IMR-90 (cell line): ENCODE data around the gene TENM4. TPM values are rescaled to one million over a fixed set of nuclear protein-coding genes. Genes with fewer than 3 reads are reported as not detected.

Experiments used
- ATAC-seq: fragments of 200-7000 bp; cut with Tn5 transposase; 2 replicates; pipeline ENCODE4 v1.9.1; 2020; ENCODE audit warnings: low read depth, mild to moderate bottlenecking, moderate library complexity
- BruUV-seq: library from RNA; stranded (reverse); fragments of 400-500 nt; replicated peaks from 2 replicates; lab custom pipeline; 2021; lab: Mats Ljungman, UMichigan
- CTCF ChIA-PET: fragments of 300-600 bp; formaldehyde crosslinking; extraction: SDS; loops from one replicate; lab custom pipeline; 2021; ENCODE audit warnings: antibody characterized with exemption; lab: Yijun Ruan, JAX
- POLR2A ChIA-PET: fragments of 300-600 bp; sonication (Branson Sonifier 250); formaldehyde crosslinking; loops from one replicate; lab custom pipeline; 2022; ENCODE audit warnings: antibody characterized with exemption; ENCODE audit not compliant: unreplicated experiment; lab: Charles Lee
- DNase-seq: peaks from one replicate; pipeline ENCODE4 v3.0.0; 2013
- H2AFZ ChIP-seq: replicated peaks from 2 replicates; pipeline ENCODE3; 2013; ENCODE audit warnings: low read length, mild to moderate bottlenecking; ENCODE audit not compliant: poor library complexity
- H2AK5ac ChIP-seq: 2 replicates; pipeline ENCODE4 v1.6.1; 2013; ENCODE audit warnings: low read depth, low read length, inconsistent platforms
- H2AK9ac ChIP-seq: replicated peaks from 2 replicates; pipeline ENCODE3; 2013; ENCODE audit warnings: mild to moderate bottlenecking, low read depth, low read length, moderate library complexity; ENCODE audit not compliant: poor library complexity
- H2BK120ac ChIP-seq: 2 replicates; pipeline ENCODE4 v1.6.1; 2013; ENCODE audit warnings: low read depth, low read length, inconsistent platforms
- H2BK15ac ChIP-seq: 3 replicates; pipeline ENCODE4 v1.6.1; 2013; ENCODE audit warnings: low read depth, low read length, inconsistent platforms
- H2BK20ac ChIP-seq: 2 replicates; pipeline ENCODE4 v1.6.1; 2013; ENCODE audit warnings: low read depth, mild to moderate bottlenecking, inconsistent platforms, low read length, moderate library complexity
- H2BK5ac ChIP-seq: 2 replicates; pipeline ENCODE4 v1.6.1; 2013; ENCODE audit warnings: mild to moderate bottlenecking, low read depth, low read length, inconsistent platforms; ENCODE audit not compliant: poor library complexity, severe bottlenecking
- H3K14ac ChIP-seq: replicated peaks from 2 replicates; pipeline ENCODE4 v1.6.1; 2013; ENCODE audit warnings: low read depth, low read length, inconsistent platforms
- H3K18ac ChIP-seq: 2 replicates; pipeline ENCODE4 v1.6.1; 2013; ENCODE audit warnings: low read depth, low read length, control low read depth
- H3K23ac ChIP-seq: 2 replicates; pipeline ENCODE4 v1.6.1; 2013; ENCODE audit warnings: low read depth, low read length, inconsistent platforms
- H3K27ac ChIP-seq: 2 replicates; pipeline ENCODE4 v1.5.1; 2013; ENCODE audit warnings: mild to moderate bottlenecking, control low read depth, low read length; ENCODE audit not compliant: insufficient read depth
- H3K27me3 ChIP-seq: 2 replicates; pipeline ENCODE4 v1.6.1; 2013; ENCODE audit warnings: low read length; ENCODE audit not compliant: control insufficient read depth, insufficient read depth
- H3K36me3 ChIP-seq: 2 replicates; pipeline ENCODE4 v1.6.1; 2013; ENCODE audit warnings: low read length, mixed read lengths; ENCODE audit not compliant: control insufficient read depth, insufficient read depth
- H3K4ac ChIP-seq: 2 replicates; pipeline ENCODE4 v1.6.1; 2013; ENCODE audit warnings: low read depth, low read length, inconsistent platforms
- H3K4me1 ChIP-seq: 2 replicates; pipeline ENCODE4 v1.6.1; 2013; ENCODE audit warnings: low read length, mixed read lengths; ENCODE audit not compliant: control insufficient read depth, insufficient read depth
- H3K4me2 ChIP-seq: 2 replicates; pipeline ENCODE4 v1.6.1; 2013; ENCODE audit warnings: low read depth, mild to moderate bottlenecking, control low read depth, low read length, moderate library complexity
- H3K4me3 ChIP-seq: 2 replicates; pipeline ENCODE4 v1.5.1; 2013; ENCODE audit warnings: low read depth, mild to moderate bottlenecking, control low read depth, low read length, moderate library complexity; ENCODE audit not compliant: insufficient read depth
- H3K56ac ChIP-seq: 2 replicates; pipeline ENCODE4 v1.6.1; 2013; ENCODE audit warnings: low read length, inconsistent platforms; ENCODE audit not compliant: insufficient read depth; ENCODE audit errors: extremely low read depth
- H3K79me1 ChIP-seq, 2 experiments: 2 replicates each; pipeline ENCODE4 v1.6.1; 2013; ENCODE audit warnings: low read length in 2 of 2, inconsistent platforms in 1 of 2, low read depth in 1 of 2
- H3K9ac ChIP-seq: 2 replicates; pipeline ENCODE4 v1.6.1; 2013; ENCODE audit warnings: low read depth, low read length, control low read depth
- H3K9me1 ChIP-seq: 2 replicates; pipeline ENCODE4 v1.6.1; 2013; ENCODE audit warnings: low read length, inconsistent platforms; ENCODE audit not compliant: insufficient read depth
- H3K9me3 ChIP-seq: 2 replicates; pipeline ENCODE4 v1.6.1; 2013; ENCODE audit warnings: low read length; ENCODE audit not compliant: control insufficient read depth, insufficient read depth
- H4K20me1 ChIP-seq: 2 replicates; pipeline ENCODE4 v1.6.1; 2013; ENCODE audit warnings: low read length, inconsistent platforms; ENCODE audit not compliant: insufficient read depth
- H4K5ac ChIP-seq: 2 replicates; pipeline ENCODE4 v1.6.1; 2013; ENCODE audit warnings: mild to moderate bottlenecking, low read depth, low read length, control low read depth
- H4K8ac ChIP-seq, 2 experiments: 2 replicates each; pipeline ENCODE4 v1.6.1; 2013; ENCODE audit warnings: low read depth in 2 of 2, low read length in 2 of 2, control low read depth in 1 of 2, inconsistent platforms in 1 of 2
- H4K91ac ChIP-seq: 2 replicates; pipeline ENCODE4 v1.6.1; 2013; ENCODE audit warnings: low read depth, low read length, inconsistent platforms; ENCODE audit not compliant: insufficient read depth
- MXI1 ChIP-seq: IDR thresholded peaks from 2 replicates; pipeline ENCODE4 v1.6.1; 2012; ENCODE audit warnings: low read depth, mild to moderate bottlenecking, low read length, moderate library complexity, borderline replicate concordance
- WGBS, 2 experiments: methylation state at CpG; one replicate each; pipeline versions ENCODE4 v1.1.5 to v1.1.7; 2013; ENCODE audit warnings: missing lambda C conversion rate in 2 of 2; ENCODE audit not compliant: insufficient read length in 1 of 2; ENCODE audit errors: extremely low coverage in 2 of 2; 5-methylcytosine and 5-hydroxymethylcytosine counted together
- dilution Hi-C: fragments of 300-500 bp; cut with HindIII; formaldehyde crosslinking; loops from one replicate; pipeline ENCODE4 v1.14.3; 2018; ENCODE audit warnings: low sequenced_read_pairs; ENCODE audit not compliant: unreplicated experiment
- in situ Hi-C: fragments of 300-500 bp; cut with MboI; formaldehyde crosslinking; loops from 3 replicates; pipeline ENCODE4 v1.14.3; 2019; ENCODE audit warnings: low sequenced_read_pairs, inconsistent platforms, mixed read lengths
- intact Hi-C: fragments of 100-400 bp; cut with micrococcal nuclease; formaldehyde crosslinking; loops from 2 replicates; pipeline ENCODE4 v1.10.0; 2022
- polyA plus RNA-seq, 3 experiments: library from polyadenylated mRNA; depleted of rRNA; stranded (reverse); fragments of >200 nt; gene quantifications; 2 replicates each; pipeline ENCODE4 v1.2.3, GENCODE V29; 2012; ENCODE audit warnings: low replicate concordance in 1 of 3
- total RNA-seq: library from RNA; depleted of rRNA; stranded (reverse); fragments of >200 nt; gene quantifications from 2 replicates; pipeline ENCODE4 v1.2.3, GENCODE V29; 2012
- TF ChIP-seq, protein P1 (sequence below): conservative IDR thresholded peaks from 2 replicates; pipeline ENCODE4 v1.5.1; 2012; ENCODE audit warnings: mild to moderate bottlenecking, low read depth, low read length, improper control_type of control experiment

The TENM4 gene
- total and polyA plus RNA-seq, 2 of the 4 experiments (the other 2 are of a cell fraction) = 7.4 to 9.0 TPM

DNA sequence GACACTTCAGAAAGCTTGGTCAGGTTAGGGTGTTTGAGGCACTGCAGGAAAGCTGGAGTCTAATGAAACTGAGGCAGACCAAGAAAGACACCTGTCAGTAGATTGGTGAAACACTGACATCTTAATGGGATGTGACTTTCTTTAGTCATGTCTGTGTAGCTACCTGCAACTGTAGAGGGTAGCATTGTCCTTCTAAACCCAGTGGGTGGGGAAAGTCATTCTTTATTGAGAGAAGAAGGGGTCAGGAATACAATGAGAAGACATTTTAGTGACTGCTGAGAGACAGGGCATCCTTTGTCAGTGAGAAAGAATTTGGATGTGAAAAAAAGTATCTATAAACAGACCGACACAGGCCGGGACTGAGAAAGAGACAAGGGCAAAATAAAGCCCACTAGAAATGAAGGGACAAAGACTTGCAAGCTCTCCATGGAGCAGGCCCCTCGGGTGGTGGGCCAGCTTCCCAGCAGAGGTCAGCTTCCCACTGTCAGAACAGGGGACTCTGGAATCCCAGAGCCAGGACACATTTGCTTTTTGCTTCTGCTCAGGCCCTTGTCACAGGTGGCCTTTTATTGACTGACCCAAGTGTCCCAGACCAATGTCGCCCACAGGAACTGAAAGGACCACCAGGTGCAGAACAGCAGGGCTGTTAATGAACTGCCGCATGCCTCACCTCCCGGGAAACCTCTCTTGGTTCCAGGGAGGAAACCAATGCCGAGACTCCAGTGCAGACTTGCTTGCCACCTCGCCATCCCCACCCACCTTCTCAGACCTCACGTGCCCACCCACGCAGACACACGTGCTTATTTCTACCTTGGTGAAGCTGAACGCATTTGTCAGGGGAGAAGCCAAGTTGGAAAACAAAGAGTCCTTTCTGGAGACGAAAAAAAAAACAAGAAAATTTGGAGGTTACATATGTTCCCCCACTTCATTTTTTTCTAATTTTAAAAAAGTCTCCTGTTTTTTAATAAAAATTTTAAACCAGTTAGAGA lies 212.8 kb downstream of the TENM4 start:
- dilution Hi-C loops = no loop called here
- no peak overlapping the region for H4K91ac ChIP-seq
- H3K4me2 ChIP-seq = no peak overlapping the region
- H3K23ac ChIP-seq = no peak overlapping the region
- no peak overlapping the region for H2BK120ac ChIP-seq
- H2BK20ac ChIP-seq = no peak overlapping the region
- no peak overlapping the region for H2BK5ac ChIP-seq
- peak overlapping the region; percentile 28 for H2AFZ ChIP-seq
- ChIA-PET CTCF (no interaction called here), POLR2A (no interaction called here)
- H4K8ac ChIP-seq = no peak overlapping the region
- no peak for ATAC-seq
- H2AK9ac ChIP-seq = peak overlapping the region; percentile 10
- DNase-seq = no peak
- no peak overlapping the region for H3K9ac ChIP-seq
- no peak overlapping the region for H2AK5ac ChIP-seq
- no peaks in the 10 kb centered on the region for H3K36me3 ChIP-seq
- intact Hi-C loops = no loop called here
- no TSS peak for BruUV-seq
- H3K56ac ChIP-seq = no peak overlapping the region
- TF ChIP-seq, protein P1, sequence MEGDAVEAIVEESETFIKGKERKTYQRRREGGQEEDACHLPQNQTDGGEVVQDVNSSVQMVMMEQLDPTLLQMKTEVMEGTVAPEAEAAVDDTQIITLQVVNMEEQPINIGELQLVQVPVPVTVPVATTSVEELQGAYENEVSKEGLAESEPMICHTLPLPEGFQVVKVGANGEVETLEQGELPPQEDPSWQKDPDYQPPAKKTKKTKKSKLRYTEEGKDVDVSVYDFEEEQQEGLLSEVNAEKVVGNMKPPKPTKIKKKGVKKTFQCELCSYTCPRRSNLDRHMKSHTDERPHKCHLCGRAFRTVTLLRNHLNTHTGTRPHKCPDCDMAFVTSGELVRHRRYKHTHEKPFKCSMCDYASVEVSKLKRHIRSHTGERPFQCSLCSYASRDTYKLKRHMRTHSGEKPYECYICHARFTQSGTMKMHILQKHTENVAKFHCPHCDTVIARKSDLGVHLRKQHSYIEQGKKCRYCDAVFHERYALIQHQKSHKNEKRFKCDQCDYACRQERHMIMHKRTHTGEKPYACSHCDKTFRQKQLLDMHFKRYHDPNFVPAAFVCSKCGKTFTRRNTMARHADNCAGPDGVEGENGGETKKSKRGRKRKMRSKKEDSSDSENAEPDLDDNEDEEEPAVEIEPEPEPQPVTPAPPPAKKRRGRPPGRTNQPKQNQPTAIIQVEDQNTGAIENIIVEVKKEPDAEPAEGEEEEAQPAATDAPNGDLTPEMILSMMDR = peak; percentile 25
- TF ChIP-seq MXI1 = no peak
- no peak overlapping the region for H2BK15ac ChIP-seq
- peaks cover 4% of the 10 kb centered on the region; the same call in 1 of the 2 replicates for H3K9me1 ChIP-seq
- H3K4ac ChIP-seq = no peak overlapping the region
- H3K9me3 ChIP-seq = no peaks in the 10 kb centered on the region
- no peak overlapping the region for H3K4me3 ChIP-seq
- H3K27me3 ChIP-seq = no peaks in the 10 kb centered on the region
- no peak overlapping the region for H3K14ac ChIP-seq
- in situ Hi-C loops = no loop called here
- H4K5ac ChIP-seq = no peak overlapping the region
- WGBS, 2 experiments = 83% methylated on average over 4 of the region's 13 CpGs; no CpG with 5 or more reads in 1 of the 2 experiments
- no peak overlapping the region for H3K18ac ChIP-seq
- H3K27ac ChIP-seq = no peak overlapping the region
- H3K79me1 ChIP-seq = no peaks in the 10 kb centered on the region; a peak in 1 of 4 replicates
- H3K4me1 ChIP-seq = no peaks in the 10 kb centered on the region; the same call in 1 of the 2 replicates
- no peaks in the 10 kb centered on the region for H4K20me1 ChIP-seq
